Right lobe of liver (tissue), 6 donors: ENCODE data around the gene SNX12. TPM values are rescaled to one million over a fixed set of nuclear protein-coding genes. Genes with fewer than 3 reads are reported as not detected.

Source experiments
- ATAC-seq, 4 donors: fragments of 200-7000 bp; cut with Tn5 transposase; one replicate each; pipeline ENCODE4 v1.9.1; 2020; ENCODE audit warnings: mild to moderate bottlenecking in 4 of 4, moderate library complexity in 4 of 4
- DNase-seq, 3 donors: peaks; one replicate each; pipeline ENCODE4 v3.0.0-alpha.2; 2020
- H3K27ac ChIP-seq, 3 donors: fragments of 200-600 bp; one replicate each; pipeline ENCODE4 v1.8.0; 2022
- H3K27me3 ChIP-seq, 2 donors: fragments of 200-600 bp; one replicate each; pipeline ENCODE4 v1.8.0; 2022
- H3K36me3 ChIP-seq, 4 donors: fragments of 200-600 bp; sonication (generic) in 1 of 4; one replicate each; pipeline versions ENCODE4 v1.5.1 to v1.8.0; 2017 to 2022; ENCODE audit warnings: control low read depth in 1 of 4
- H3K4me1 ChIP-seq, 4 donors: fragments of 200-600 bp; sonication (generic) in 1 of 4; one replicate each; pipeline versions ENCODE4 v1.5.1 to v1.8.0; 2017 to 2022; ENCODE audit warnings: control low read depth in 1 of 4
- H3K4me3 ChIP-seq, 3 donors: fragments of 200-600 bp; one replicate each; pipeline ENCODE4 v1.8.0; 2022
- H3K9me3 ChIP-seq, 4 donors: fragments of 200-600 bp; sonication (generic) in 1 of 4; one replicate each; pipeline versions ENCODE4 v1.5.1 to v1.8.0; 2017 to 2022; ENCODE audit warnings: control low read depth in 1 of 4
- POLR2A ChIP-seq: fragments of 450-650 bp; IDR thresholded peaks from one replicate; pipeline ENCODE4 v1.6.1; 2017; ENCODE audit warnings: antibody characterized with exemption, mild to moderate bottlenecking
- WGBS: methylation state at CpG from one replicate; pipeline ENCODE4 v1.1.6; 2018; ENCODE audit warnings: low coverage, low lambda C conversion rate; ENCODE audit not compliant: insufficient coverage; ENCODE audit errors: missing lambda C conversion rate; 5-methylcytosine and 5-hydroxymethylcytosine counted together
- intact Hi-C, 2 donors: fragments of 100-400 bp; cut with DNase I; formaldehyde crosslinking; loops; one replicate each; pipeline versions ENCODE4 v1.11.2 to v1.14.1; 2022
- total RNA-seq, 6 experiments: library from RNA; depleted of rRNA in 2 of 6; stranded (reverse); fragments of >200 nt in 2 of 6; fragmentation: NEBNext Ultra II Directional in 3 of 6; extraction: Animal tissue kit (Norgen Biotek cat#: 25700) in 3 of 6; gene quantifications; one replicate each; pipeline versions ENCODE4 v1.1.0 to v1.2.4, GENCODE V29; 2016 to 2023
- TF ChIP-seq, protein P1 (sequence below), 4 donors: fragments of 200-600 bp in 3 of 4; fragments of 450-650 bp in 1 of 4; IDR thresholded peaks; one replicate each; pipeline versions ENCODE4 v1.5.1 to v1.8.0; 2016 to 2022; ENCODE audit warnings: antibody characterized with exemption in 4 of 4, mild to moderate bottlenecking in 2 of 4
- donor health status: DM: no; HTN: yes; CAD: no.
- donor health status: DM: no; HTN: no; CAD: no.
- donor health status: DM: no; HTN: no; CAD: no.
- donor health status: DM: no; HTN: yes; CAD: no.
- donor health status: DM: no; HTN: yes; CAD: no.

Gene SNX12
- total RNA-seq, 6 experiments from 2014 or later: 21.2 to 31.1 (median 24.1) TPM

DNA sequence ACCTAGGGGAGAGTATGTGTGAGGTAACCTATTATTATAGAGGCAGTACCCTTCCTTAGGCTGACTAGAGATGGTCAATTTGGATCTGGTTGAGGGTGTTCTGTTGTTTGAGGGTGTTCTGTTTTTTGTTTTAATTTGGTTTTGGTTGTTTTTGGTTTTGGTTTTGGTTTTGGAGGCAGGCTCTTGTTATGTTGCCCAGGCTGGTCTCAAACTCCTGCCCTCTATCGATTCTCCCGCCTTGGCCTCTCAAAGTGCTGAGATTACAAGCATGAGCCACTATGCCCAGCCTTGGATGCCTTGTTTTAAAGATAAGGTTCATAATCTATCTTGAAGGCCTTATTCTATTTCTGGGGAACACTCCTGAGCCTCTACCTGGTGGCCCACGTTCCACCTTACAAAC, 37.5 kb upstream of the SNX12 start:
- no peaks in the 10 kb centered on the region for H3K9me3 ChIP-seq
- no peak for DNase-seq
- no peaks in the 10 kb centered on the region for H3K36me3 ChIP-seq
- TF ChIP-seq, protein P1, sequence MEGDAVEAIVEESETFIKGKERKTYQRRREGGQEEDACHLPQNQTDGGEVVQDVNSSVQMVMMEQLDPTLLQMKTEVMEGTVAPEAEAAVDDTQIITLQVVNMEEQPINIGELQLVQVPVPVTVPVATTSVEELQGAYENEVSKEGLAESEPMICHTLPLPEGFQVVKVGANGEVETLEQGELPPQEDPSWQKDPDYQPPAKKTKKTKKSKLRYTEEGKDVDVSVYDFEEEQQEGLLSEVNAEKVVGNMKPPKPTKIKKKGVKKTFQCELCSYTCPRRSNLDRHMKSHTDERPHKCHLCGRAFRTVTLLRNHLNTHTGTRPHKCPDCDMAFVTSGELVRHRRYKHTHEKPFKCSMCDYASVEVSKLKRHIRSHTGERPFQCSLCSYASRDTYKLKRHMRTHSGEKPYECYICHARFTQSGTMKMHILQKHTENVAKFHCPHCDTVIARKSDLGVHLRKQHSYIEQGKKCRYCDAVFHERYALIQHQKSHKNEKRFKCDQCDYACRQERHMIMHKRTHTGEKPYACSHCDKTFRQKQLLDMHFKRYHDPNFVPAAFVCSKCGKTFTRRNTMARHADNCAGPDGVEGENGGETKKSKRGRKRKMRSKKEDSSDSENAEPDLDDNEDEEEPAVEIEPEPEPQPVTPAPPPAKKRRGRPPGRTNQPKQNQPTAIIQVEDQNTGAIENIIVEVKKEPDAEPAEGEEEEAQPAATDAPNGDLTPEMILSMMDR (IDR thresholded peaks at IDR 0.05): no peak
- TF ChIP-seq POLR2A: no peak
- H3K4me1 ChIP-seq: no peaks in the 10 kb centered on the region
- intact Hi-C loops: no loop called here
- ATAC-seq: no peak
- 61% methylated on average over 3 of the region's 3 CpGs for WGBS
- no peak overlapping the region for H3K4me3 ChIP-seq
- H3K27ac ChIP-seq: no peak overlapping the region
- H3K27me3 ChIP-seq: no peaks in the 10 kb centered on the region

DNA sequence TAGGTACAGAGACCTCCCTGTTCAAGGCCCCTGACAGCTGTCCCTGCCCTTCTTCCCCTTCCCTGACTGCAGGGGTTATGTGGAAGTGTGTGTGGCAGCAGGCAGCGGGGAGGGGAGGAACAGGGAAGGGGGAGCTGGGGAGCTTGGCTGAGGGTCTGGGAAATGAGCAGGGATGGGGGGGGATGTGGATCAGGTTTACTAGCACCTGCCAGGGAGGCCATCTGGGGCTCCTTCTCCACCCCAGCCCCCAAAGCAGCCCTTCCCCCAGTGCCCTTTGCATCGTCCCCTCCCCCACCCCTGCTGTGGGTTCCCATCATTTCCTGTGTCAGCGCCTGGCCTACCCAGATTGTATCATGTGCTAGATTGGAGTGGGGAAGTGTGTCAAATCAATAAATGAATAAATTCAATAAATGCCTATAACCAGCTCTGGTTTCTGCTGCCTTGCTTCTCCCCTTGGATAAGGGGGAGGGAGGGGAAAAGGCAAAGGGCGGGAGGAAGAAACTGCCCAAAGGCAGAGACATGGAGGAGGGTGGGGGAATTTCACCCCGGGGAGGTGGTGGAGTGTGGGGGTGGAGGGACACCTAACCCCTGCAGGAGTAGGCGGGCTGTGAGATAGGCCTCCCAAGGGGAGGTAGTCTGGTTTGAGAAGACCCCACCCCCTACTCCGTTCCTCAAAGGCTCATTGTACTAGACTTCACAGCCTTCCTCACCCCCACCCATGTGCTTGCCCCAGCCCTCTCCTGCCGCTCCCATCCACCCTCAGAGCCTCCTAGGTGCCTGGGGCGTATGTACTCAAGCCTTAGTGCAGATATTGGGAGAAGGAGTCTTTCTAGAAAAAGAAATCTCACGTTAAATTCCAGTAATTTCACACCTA, 35.2 kb upstream of the SNX12 start:
- peak overlapping the region in 1 of 3 donors; percentile 8 for H3K27ac ChIP-seq
- peak in 1 of 3 donors; percentile 49 for DNase-seq
- 23% methylated on average over 6 of the region's 10 CpGs for WGBS
- TF ChIP-seq POLR2A: no peak
- TF ChIP-seq, protein P1 (IDR thresholded peaks at IDR 0.05): no peak
- no peak overlapping the region for H3K4me3 ChIP-seq
- no peaks in the 10 kb centered on the region for H3K27me3 ChIP-seq
- intact Hi-C loops: no loop called here
- peak; percentile 40 to 59 (median 52) for ATAC-seq
- no peaks in the 10 kb centered on the region for H3K9me3 ChIP-seq
- H3K4me1 ChIP-seq: no peaks in the 10 kb centered on the region
- H3K36me3 ChIP-seq: no peaks in the 10 kb centered on the region

DNA sequence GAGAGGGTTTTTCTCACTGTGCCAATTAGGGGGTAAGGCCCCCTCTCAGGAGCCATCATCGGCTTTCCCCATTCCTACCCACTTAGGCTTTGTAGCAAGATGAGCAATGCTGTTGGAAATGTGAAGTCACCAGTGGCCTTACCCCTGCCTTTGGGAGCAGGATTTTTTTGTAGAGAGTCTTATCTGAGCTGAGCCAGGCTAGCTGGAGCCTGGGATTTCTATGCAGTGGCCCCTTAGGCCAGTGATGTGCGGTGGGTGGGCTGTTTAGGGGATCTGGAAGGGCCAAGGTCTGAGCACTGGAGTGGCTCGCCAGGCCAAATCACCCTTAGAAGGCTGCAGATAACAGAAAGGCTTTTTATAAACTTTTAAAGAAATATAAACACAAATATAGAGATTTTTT, 34.2 kb upstream of the SNX12 start:
- Histone ChIP-seq H3K36me3 (no peaks in the 10 kb centered on the region), H3K4me3 (no peak overlapping the region), H3K9me3 (no peaks in the 10 kb centered on the region), H3K27ac (no peak overlapping the region), H3K4me1 (no peaks in the 10 kb centered on the region), H3K27me3 (no peaks in the 10 kb centered on the region)
- ATAC-seq: no peak
- TF ChIP-seq, protein P1 (IDR thresholded peaks at IDR 0.05): no peak
- no peak for TF ChIP-seq POLR2A
- no peak for DNase-seq
- 20% methylated on average over 2 of the region's 3 CpGs for WGBS
- intact Hi-C loops: no loop called here

DNA sequence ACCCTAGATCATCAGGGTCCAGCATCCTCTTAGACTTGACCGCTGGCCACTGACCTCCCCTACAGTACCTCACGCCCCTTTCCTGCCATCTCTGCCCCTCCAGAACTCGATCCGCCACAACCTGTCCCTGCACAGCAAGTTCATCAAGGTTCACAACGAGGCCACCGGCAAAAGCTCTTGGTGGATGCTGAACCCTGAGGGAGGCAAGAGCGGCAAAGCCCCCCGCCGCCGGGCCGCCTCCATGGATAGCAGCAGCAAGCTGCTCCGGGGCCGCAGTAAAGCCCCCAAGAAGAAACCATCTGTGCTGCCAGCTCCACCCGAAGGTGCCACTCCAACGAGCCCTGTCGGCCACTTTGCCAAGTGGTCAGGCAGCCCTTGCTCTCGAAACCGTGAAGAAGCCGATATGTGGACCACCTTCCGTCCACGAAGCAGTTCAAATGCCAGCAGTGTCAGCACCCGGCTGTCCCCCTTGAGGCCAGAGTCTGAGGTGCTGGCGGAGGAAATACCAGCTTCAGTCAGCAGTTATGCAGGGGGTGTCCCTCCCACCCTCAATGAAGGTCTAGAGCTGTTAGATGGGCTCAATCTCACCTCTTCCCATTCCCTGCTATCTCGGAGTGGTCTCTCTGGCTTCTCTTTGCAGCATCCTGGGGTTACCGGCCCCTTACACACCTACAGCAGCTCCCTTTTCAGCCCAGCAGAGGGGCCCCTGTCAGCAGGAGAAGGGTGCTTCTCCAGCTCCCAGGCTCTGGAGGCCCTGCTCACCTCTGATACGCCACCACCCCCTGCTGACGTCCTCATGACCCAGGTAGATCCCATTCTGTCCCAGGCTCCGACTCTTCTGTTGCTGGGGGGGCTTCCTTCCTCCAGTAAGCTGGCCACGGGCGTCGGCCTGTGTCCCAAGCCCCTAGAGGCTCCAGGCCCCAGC, 32.7 kb upstream of the SNX12 start:
- WGBS: 44% methylated on average over 12 of the region's 31 CpGs

More for the DNA sequence above, 32.7 kb upstream of the SNX12 start:
- no peak overlapping the region for H3K27ac ChIP-seq
- no peaks in the 10 kb centered on the region for H3K36me3 ChIP-seq
- intact Hi-C loops: no loop called here
- no peak overlapping the region for H3K4me3 ChIP-seq
- no peak for TF ChIP-seq POLR2A
- TF ChIP-seq, protein P1 (IDR thresholded peaks at IDR 0.05): no peak
- no peaks in the 10 kb centered on the region for H3K4me1 ChIP-seq
- H3K9me3 ChIP-seq: no peaks in the 10 kb centered on the region
- no peak for DNase-seq
- no peaks in the 10 kb centered on the region for H3K27me3 ChIP-seq
- no peak for ATAC-seq
